ENCODE measurements around the gene PYDC2.
"Not testable (repeated sequence)": the region's sequence is repeated elsewhere in the genome, so short reads cannot be mapped to it uniquely, and the experiment has no call there.

The PYDC2 gene

GRCh38 chr3:191473661-191474198 lies 12.8 kb downstream of the PYDC2 start:
- TF ChIP-seq REST (IDR thresholded peaks at IDR 0.05; ENCODE audit: insufficient replicate concordance, low read depth) (no peak), SPI1 (IDR thresholded peaks at IDR 0.05; ENCODE audit: borderline replicate concordance, low read depth) (no peak), GABPA (IDR thresholded peaks at IDR 0.05; ENCODE audit: low read depth) (no peak), POLR2AphosphoS5 (IDR thresholded peaks at IDR 0.05; ENCODE audit: low read depth) (no peak)
- H3K27ac ChIP-seq (replicated peaks), result no peak overlapping the region
- peak; percentile 3 to 4 for DNase-seq (ENCODE audit: low read depth in 1 of 2, low spot score in 1 of 2)
- no peak overlapping the region for H3K4me3 ChIP-seq (replicated peaks; ENCODE audit: insufficient read depth, low read length)
- no peaks in the 10 kb centered on the region for H3K27me3 ChIP-seq (ENCODE audit: insufficient read depth, poor library complexity, severe bottlenecking)

- no peak for DNase-seq (ENCODE audit: low read depth in 1 of 2, low spot score in 1 of 2)
- TF ChIP-seq POLR2AphosphoS5 (IDR thresholded peaks at IDR 0.05; ENCODE audit: low read depth) (no peak), GABPA (IDR thresholded peaks at IDR 0.05; ENCODE audit: low read depth) (no peak), REST (IDR thresholded peaks at IDR 0.05; ENCODE audit: insufficient replicate concordance, low read depth) (no peak), CTCF (IDR thresholded peaks at IDR 0.05; ENCODE audit: insufficient read depth, low read length) (no peak), SPI1 (IDR thresholded peaks at IDR 0.05; ENCODE audit: borderline replicate concordance, low read depth) (no peak)
- no peaks in the 10 kb centered on the region for H3K27me3 ChIP-seq (ENCODE audit: insufficient read depth, poor library complexity, severe bottlenecking)
- H3K27ac ChIP-seq (replicated peaks), result no peak overlapping the region
- no peak overlapping the region for H3K4me3 ChIP-seq (replicated peaks; ENCODE audit: insufficient read depth, low read length)
These were observed 15.3 kb downstream of the PYDC2 start for GRCh38 chr3:191476066-191476772.

GRCh38 chr3:191483994-191484393 lies 23.0 kb downstream of the PYDC2 start:
- not testable (repeated sequence) for DNase-seq (ENCODE audit: low read depth in 1 of 2, low spot score in 1 of 2); H3K27me3 ChIP-seq (ENCODE audit: insufficient read depth, poor library complexity, severe bottlenecking); H3K4me3 ChIP-seq (replicated peaks; ENCODE audit: insufficient read depth, low read length); H3K27ac ChIP-seq (replicated peaks)
- TF ChIP-seq SPI1 (IDR thresholded peaks at IDR 0.05; ENCODE audit: borderline replicate concordance, low read depth), result peak; percentile 81

GRCh38 chr3:191484461-191484860 lies 23.5 kb downstream of the PYDC2 start:
- Histone ChIP-seq H3K4me3 (replicated peaks; ENCODE audit: insufficient read depth, low read length) (no peak overlapping the region), H3K27ac (replicated peaks) (no peak overlapping the region), H3K27me3 (ENCODE audit: insufficient read depth, poor library complexity, severe bottlenecking) (no peaks in the 10 kb centered on the region)
- no peak for DNase-seq (ENCODE audit: low read depth in 1 of 2, low spot score in 1 of 2)
- no peak for TF ChIP-seq POLR2AphosphoS5 (IDR thresholded peaks at IDR 0.05; ENCODE audit: low read depth)
- TF ChIP-seq GABPA (IDR thresholded peaks at IDR 0.05; ENCODE audit: low read depth), result no peak
- TF ChIP-seq CTCF (IDR thresholded peaks at IDR 0.05; ENCODE audit: insufficient read depth, low read length), result no peak
- TF ChIP-seq REST (IDR thresholded peaks at IDR 0.05; ENCODE audit: insufficient replicate concordance, low read depth), result no peak
- TF ChIP-seq SPI1 (IDR thresholded peaks at IDR 0.05; ENCODE audit: borderline replicate concordance, low read depth), result no peak

Data from HL-60 (cell line).